ENCODE data around the gene LRMDA.
"Not testable (repeated sequence)": the region's sequence is repeated elsewhere in the genome, so short reads cannot be mapped to it uniquely, and the experiment has no call there.

Gene LRMDA

GRCh38 chr10:76553263-76554032, 1122.0 kb downstream of the LRMDA start:
- DNase-seq: no peak

DNA sequence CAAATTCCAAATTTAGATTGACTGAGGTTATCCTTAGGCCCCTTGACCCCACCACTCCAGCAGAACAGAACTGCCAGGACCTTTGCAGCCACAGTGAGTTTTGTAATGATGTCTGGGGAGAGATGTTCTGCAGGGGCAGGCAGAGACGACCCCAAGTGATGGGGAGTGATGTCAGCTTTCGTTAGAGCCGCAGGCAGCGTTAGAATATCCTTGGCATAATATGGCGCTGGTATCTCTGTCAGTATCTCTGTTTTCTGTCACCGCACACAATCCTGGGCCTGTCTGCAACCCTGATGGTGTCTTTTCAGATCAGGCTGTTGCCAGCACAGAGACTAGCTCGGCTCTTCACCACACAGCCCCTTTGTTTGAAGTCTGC, 1122.6 kb downstream of the LRMDA start:
- no peak for DNase-seq

- DNase-seq: no peak
Measured at GRCh38 chr10:76554478-76554877, 1123.1 kb downstream of the LRMDA start.

- DNase-seq: no peak
Measured at GRCh38 chr10:76555067-76555670, 1123.7 kb downstream of the LRMDA start.

DNA sequence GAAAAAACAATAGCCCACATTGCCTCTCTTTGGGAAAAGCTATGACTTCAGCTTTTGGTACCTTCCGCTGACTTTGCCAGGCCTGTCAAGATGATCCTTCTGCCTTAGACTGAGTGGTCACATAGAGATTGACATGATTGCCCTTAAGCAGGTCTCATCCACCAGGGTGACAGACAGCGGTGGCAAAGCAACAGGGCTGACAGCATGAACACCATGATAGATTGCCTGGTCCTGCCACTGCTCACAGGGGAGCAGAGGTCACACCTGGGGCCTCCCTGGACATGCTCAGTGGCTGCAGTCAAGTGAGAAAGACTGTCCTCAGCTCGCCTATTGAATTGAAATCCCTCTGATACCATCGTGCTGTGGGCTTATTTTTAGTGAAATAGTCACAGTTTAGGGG, 1125.9 kb downstream of the LRMDA start:
- DNase-seq: no peak

- DNase-seq: no peak
Measured at GRCh38 chr10:76558586-76558985, 1127.2 kb downstream of the LRMDA start.

DNA sequence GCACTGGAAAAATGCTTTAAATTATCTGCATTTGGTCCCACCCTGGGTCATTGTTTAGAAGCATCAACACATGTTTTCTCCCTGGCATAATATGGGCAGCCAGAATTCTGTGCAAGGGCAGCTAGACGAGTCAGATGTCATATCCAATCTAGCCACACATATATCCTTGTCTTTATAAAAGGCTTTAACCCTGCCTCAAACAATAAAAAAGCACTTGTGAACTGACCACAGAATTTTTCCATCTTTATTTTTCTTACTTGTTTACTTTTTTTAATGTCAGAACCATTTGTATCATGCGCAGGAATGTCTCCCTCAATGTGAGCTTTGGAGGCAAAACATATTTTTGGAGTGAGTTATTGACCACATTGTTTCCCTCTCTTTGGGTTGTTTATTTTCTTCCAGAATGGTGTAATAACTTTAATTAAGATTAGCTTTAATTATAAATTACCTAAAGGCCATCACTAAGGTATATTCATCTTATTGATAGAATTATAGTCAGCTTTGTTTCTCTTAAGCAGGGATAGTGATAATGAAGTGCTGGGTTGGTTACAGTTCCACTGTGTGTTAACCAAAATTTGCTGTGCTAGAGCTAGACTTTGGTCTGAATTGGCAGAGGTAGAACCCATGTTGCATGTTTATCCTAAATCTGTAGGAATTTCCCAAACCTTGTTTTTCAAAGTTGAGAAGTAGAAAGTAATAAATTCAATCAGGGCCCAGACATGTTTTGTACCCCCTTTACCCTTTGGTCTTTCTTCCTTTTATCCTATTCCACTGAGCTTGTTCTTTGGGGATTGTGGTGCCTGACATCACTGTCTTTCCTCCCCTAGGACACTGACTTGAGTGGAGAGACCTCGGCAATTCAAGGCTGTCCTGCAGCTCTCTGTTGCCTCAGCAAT, 1127.8 kb downstream of the LRMDA start:
- no peak for DNase-seq

- no peak for DNase-seq
Measured at GRCh38 chr10:76559892-76560220, 1128.4 kb downstream of the LRMDA start.

GRCh38 chr10:76560338-76560737, 1128.9 kb downstream of the LRMDA start:
- no peak for DNase-seq

DNA sequence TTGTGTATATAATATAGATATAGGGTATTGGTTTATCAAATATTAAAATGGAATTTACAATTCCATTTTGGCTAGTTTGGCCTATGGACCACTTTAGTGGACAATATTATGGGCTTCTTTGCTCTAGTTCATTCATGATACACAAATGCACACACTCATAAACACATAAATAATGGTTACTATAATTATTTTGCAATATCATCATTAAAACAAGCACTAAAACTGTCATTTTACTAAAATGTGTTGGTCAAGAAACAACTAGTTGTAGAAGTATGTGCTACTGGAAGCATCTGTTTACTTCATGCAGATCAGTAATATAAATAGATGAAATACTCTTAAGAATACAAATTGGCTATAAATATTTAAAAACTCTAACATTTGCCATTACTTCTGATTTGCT, 1131.9 kb downstream of the LRMDA start:
- no peak for DNase-seq

- DNase-seq: no peak
Measured at GRCh38 chr10:76572021-76572420, 1140.6 kb downstream of the LRMDA start.

DNA sequence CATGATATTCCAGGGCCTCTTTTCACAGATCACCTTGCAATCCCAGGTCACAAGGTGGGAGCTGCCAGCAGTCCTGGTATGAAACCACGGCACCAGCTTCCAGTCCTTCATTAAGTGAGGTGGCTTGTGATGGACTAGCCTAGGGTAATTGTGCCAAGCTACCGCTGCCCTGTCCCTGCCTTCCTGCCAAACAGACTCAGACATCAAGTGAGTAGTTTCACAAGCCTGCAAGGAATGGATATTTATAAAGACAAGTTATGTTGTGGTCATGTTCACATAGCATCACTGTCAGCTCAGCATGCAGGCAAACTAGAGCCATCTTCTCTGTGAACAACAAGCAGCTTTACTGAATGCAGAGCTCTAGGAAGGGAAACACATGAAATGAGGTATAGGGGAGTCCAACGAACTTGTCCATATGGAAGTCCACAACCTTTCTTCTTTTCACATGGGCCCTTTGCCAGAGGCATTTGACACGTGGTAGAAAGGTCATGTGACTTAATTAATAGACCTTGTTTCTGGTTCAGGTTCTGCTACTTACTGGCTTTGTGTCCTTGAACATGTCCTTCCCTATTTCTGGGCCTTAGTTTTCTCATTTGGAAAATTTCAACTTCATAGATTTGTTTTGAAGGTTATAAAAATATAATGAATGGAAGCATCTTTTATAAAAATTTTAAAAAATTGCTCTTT, 1145.0 kb downstream of the LRMDA start:
- DNase-seq: no peak

DNA sequence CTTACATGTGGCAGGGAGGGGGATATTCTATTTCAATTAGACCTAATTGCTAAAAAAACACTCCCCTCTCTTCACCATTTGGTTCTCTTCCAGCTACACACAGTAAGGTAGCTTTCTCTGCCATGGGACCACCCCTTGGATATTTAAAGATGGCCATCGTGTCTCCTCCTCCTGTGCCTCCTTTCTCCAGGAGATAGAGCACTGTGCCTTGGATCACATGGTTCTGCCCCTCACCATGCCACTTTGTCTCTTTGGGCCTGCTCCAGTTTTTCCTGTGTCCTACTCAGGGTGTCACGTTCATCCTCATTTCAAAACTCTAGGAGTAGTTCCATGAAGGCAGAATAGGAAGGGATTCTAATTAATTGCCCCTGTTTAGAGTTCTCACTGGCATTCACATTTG, 1146.0 kb downstream of the LRMDA start:
- no peak for DNase-seq

DNA sequence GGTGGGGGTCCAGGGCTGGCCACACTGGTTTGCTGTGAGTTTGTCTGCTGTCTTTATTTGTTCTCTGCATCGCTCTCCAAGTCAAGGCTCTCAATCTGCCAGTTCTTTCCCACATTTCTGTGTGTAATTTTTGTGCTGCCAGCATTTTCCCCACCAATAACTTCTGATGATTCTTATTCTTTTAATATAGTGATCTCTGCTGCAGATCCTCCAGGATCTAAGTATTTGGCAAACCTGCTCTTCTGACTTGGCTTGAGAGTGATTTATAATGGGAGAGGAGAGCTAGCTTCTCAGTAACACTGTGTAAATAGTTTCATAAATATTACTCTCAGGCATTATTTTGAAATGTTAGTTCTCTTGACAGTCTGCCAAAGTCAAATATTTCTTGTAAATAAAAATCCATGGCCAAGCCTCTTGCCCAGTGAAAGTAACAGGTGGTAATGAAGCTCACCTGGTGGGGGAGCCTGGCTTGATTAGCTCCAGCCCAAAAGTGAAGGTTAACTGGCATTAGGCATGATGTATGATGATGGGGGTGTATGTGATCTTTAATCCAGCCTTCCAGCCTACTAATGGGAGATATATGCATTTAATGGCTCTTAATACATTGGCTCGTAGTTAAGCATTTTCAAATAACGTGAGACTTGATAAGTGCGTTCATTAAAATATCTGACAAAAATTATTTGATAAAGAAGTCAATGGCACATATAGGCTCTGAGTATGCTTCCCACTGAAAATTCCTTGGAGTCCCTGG, 1150.3 kb downstream of the LRMDA start:
- no peak for DNase-seq

DNA sequence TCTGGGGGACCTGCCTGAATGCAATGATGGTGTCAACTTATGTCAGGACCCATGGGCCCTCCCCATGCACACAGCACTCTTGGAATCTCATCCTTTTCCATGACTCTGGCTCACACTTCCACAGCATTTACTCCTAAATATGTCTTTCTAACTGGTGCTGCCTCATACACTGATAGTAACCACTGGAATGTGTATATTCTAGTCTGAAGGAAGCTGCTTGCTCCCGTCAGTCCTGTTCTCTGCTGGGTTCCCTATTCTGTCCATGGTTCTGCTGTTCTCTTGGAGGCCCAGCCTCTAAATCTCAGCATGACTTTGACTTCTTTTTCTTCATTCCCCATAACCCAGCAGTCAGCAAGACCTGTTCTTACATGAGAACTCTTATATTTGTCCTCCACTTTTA, 1151.1 kb downstream of the LRMDA start:
- DNase-seq: no peak

DNA sequence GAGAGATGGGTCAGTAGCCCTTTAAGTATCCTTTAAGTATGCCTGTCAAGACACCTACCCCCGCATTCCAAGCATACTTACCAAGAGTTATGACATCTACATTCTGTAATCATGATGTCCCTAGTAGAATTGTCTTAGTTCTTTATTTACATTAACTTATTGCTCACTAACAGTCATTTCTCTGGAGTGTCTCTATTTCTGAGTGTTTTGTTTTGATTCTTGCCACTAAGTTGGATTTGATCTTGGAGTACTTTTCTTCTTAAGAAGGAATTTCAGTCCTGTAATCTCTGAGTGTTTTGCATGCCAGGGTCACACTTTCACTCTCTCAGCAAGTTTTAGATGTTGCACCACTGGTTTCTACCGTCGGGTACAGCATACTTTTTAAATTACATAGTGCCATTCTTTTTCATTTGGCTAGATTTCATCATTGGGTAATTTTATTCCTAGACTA, 1152.3 kb downstream of the LRMDA start:
- DNase-seq: no peak

GRCh38 chr10:76584466-76584865, 1153.0 kb downstream of the LRMDA start:
- DNase-seq: not testable (repeated sequence)
